GM18870 (cell line): ENCODE results near the gene C3orf80.
"Not testable (repeated sequence)": the region's sequence is repeated elsewhere in the genome, so short reads cannot be mapped to it uniquely, and the experiment has no call there.

Source experiments
- ATAC-seq: cut with Tn5 transposase; IDR thresholded peaks from one replicate; pipeline ENCODE4 v1.9.1; 2021; ENCODE audit warnings: moderate library complexity; ENCODE audit not compliant: unreplicated experiment

Gene C3orf80

GRCh38 chr3:160210799-160211221 lies 14.4 kb upstream of the C3orf80 start:
- ATAC-seq: no peak

DNA sequence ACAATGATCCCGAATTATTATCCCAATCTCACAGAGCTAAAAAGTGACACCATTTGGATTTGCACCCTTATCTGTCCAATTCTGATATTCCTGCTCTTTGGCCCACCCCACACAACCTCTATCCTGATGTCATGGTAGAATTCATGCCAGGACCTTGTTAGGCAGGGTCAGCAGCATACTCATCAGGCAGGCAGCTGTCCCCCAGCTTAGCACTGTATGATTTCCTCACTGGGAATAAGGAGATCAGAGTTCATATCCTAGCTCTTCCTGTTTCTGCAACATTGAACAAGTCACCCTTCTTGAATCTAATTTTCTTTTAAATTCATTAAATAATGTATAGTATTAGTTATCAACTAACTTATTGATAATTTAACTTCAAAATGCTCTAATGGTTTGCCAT lies 12.0 kb upstream of the C3orf80 start:
- ATAC-seq: no peak

DNA sequence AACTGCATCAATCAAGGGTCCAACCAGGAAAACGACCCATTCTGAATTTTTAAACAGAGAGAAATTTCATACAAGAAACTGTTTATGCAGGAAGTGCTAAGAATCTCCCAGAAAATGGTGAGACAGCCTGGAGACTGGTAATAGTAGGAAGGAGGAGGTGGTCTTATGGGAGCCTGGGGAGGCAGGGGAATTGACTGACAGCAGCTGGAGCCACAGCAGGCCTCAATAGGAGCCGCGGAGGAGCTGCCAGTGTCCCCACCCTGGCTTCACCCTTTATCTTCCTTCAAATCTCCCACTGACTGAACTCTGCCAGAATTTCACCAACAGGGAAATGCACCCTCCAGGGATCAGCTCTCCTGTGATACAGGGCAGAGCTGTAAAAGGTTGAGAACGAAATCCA lies 7.5 kb upstream of the C3orf80 start:
- ATAC-seq: no peak

DNA sequence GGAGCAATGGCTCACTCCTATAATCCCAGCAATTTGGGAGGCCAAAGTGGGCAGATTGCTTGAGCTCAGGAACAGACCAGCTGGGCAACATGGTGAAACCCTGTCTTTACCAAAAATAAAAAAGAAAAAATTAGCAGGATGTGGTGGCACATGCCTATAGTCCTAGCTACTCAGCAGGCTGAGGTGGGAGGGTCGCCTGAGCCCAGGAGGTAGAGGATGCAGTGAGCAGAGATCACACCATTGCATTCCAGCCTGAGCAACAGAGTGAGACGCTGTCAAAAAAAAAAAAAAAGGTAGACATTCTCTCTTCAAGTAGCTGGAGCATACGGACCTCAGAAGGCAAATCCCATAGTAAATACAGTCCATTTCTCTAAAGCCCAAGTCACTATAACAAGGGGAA lies 7.1 kb upstream of the C3orf80 start:
- no peak for ATAC-seq

DNA sequence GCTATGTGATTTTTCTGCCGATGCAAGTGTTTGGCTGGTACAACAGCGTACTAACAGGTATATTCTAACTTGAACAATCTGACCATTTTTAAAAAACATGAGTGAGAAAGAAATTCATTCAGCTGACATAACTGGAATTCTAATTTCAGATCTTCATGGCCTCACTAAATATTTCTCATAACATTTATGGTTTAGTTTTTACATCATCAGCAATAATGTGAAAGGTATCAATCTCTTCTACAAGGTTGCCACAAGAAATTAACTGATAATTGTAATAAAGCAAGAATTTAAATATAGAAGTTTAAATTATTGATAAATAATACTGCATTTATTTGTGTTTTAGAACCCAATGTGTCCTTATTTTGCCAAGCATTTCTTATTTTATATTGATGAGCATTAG lies 5.2 kb upstream of the C3orf80 start:
- ATAC-seq: no peak

DNA sequence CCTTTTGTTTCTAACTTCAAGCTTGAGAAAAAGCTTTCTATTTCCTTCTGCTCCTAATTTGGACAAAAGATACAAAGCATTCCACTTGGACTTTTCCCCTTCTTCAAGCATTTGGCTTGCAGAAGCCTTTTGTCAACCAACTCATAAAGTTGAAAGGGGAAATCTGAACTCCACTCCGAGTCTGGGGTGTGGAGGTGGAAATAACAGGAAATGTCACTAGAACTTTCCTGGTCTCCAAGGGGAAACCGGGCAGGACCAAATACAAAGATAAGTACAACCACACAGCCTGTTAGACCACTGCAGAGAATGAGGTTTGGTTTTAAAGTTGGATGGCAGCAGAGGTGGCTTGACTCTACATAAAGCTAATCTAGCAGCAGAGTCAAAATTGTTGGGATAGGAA lies 4.2 kb upstream of the C3orf80 start:
- no peak for ATAC-seq

DNA sequence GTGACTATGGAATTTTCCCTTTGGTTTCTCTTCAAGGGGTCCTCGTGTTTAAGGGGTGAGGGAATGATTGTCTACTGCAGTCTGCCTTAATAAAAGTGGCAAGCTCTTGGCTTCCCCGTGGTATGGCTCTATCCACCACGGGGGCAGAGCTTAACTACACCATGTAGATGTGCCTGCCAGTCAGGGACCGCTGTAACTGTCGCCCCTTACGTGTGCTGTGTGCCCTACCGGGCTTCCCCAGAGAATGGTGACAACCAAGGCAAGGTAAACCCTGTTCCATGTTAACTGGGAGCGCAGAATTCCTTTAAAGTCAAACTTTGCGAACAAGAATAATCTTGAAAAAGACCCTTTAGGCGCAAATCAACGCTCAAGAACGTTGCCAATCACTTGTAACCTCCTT lies 966 bp upstream of the C3orf80 start:
- ATAC-seq: no peak

DNA sequence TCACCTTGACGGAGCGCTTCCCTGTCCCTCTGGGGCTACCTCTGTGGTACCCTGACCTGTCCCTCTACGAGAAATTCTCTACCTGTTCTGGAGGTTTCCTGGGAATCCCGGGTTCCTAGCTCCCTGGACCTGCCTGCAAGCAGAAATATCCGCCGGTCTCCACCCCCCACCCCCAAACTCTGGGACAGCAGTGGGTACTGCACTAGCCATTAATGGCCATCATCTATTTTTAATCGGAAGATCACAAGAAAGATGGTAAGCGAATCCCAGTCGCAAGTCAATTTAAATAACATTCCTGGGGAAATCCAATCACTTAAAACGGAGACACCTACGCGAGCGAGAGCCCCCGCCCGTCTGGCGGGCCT lies 429 bp upstream of the C3orf80 start:
- no peak for ATAC-seq

DNA sequence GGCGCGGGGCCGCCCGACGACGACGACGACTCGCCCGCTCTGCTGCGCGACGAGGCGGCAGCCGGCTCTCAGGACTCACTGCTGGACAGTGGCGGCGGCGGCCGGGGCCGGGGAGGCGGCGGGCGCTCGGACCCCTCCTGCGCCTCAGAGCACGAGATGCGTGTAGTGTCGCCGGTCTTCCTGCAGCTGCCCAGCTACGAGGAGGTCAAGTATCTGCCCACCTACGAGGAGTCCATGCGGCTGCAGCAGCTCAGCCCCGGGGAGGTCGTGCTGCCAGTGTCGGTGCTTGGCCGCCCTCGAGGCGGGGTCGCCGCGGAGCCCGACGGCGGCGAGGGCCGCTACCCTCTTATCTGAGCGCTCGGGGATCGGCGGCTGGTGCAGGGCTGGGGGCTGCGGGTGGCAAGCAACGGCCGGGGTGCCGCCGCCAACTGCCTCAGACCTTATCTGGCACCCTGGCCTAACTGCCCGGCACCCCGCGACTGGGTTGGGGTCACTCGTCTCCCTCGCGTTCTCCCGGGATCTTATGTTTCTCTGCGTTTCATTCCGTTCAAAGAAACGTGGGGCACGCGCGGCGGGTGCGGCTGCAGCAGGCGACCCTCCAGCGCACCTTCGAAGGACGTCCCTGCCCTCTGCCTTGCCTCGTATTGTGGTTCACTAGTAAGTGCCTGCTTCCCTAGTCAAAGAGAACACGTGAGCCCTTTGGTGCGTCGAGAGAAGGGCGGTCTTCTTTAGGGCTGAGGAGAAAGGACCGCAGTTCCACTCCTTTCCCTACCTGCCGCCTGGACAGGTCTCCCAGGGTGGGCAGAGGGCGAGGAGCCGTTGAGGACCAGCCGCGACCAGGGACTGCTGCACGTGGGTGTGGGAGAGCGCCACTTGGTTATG lies 1.0 kb downstream of the C3orf80 start:
- ATAC-seq: no peak

- ATAC-seq: no peak
Observed at GRCh38 chr3:160227419-160227818, 2.2 kb downstream of the C3orf80 start.

- no peak for ATAC-seq
Observed at GRCh38 chr3:160232014-160232413, 6.8 kb downstream of the C3orf80 start.

DNA sequence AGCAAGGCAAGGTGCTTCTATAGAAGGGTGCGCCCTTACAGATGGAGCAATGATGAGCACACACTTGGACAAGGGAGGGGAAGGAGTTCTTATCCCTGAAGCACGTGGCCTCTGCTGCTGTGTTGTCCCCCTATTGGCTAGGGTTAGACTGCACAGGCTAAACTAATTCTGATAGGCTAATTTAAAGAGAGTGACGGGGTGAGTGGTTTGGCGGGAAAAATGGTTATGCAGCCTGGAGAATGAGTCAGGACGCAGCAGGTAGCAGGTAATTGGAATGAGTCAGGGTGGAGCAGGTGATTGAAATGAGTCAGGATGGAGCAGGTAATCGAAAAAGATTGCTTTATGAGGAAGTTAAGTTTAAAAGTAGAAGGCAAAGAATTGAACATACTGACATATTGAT lies 15.5 kb downstream of the C3orf80 start:
- not testable (repeated sequence) for ATAC-seq

- ATAC-seq: no peak
Observed at GRCh38 chr3:160245261-160245800, 20.1 kb downstream of the C3orf80 start.

DNA sequence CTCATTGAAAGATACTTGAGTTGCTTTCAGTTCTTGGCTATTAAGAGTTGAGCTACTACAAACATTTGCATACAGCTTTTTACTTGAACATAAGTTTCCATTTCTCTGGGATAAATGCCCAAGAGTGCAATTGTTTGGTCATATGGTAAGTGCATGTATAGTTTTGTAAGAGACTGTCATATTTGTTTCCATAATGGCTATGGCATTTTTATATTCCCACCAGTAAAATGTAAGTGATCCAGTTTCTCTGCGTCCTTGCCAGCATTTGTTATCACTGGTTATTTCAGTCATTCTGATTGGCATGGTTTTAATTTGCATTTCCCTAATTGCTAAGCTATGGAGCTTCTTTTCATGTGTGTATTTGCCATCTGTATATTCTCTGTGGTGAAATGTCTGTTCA lies 22.5 kb downstream of the C3orf80 start:
- ATAC-seq: no peak

DNA sequence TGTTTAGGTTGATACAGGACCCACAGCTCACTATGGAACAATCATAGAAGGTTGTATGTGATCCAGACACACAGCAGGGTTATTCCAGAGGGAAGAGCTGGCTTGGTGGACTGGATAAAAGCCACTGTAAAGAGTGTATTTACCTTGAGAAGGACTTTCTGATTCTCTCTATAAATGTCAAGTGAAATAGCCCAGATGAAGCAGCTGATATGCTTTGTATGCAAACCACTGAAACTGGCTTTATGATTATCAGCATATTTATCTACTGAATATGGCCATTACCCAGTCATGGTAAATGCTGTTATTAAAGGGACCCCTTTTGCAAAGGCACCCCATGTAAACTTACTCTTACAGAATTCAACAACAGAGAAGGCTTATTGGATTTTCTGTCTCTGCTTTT lies 28.1 kb downstream of the C3orf80 start:
- no peak for ATAC-seq

DNA sequence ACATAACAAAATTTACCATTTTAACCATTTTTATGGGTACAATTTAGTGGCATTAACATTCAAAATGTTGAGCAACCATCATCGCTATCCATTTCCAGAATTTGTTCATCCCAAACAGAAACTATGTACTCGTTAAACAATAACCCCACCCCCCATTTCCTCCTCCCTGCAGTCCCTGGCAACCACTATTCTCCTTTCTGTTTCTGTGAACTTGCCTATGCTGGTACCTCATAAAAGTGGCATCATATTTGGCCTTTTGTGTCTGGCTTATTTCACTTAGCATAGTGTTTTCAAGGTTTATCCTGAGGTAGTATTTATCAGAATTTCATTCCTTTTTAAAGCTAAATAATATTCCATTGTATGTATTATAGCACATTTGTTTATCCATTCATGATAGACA lies 32.4 kb downstream of the C3orf80 start:
- no peak for ATAC-seq

- no peak for ATAC-seq
Observed at GRCh38 chr3:160259589-160259988, 34.4 kb downstream of the C3orf80 start.

- ATAC-seq: no peak
Observed at GRCh38 chr3:160260587-160261270, 35.5 kb downstream of the C3orf80 start.

- ATAC-seq: no peak
Observed at GRCh38 chr3:160265088-160265487, 39.9 kb downstream of the C3orf80 start.
